ENCODE data around the gene TRMO.

GRCh38 chr9:97858393-97858713, 63.9 kb downstream of the TRMO start:
- TF ChIP-seq CTCF (IDR thresholded peaks at IDR 0.05) (no peak), POLR2A (IDR thresholded peaks at IDR 0.05) (no peak)

Data from Peyer's patch (tissue), 4 donors.